ENCODE measurements around the gene RPLP1.
A peak's percentile ranks its signal among the peaks of the same experiment; 100 is the strongest.

Gene RPLP1

DNA sequence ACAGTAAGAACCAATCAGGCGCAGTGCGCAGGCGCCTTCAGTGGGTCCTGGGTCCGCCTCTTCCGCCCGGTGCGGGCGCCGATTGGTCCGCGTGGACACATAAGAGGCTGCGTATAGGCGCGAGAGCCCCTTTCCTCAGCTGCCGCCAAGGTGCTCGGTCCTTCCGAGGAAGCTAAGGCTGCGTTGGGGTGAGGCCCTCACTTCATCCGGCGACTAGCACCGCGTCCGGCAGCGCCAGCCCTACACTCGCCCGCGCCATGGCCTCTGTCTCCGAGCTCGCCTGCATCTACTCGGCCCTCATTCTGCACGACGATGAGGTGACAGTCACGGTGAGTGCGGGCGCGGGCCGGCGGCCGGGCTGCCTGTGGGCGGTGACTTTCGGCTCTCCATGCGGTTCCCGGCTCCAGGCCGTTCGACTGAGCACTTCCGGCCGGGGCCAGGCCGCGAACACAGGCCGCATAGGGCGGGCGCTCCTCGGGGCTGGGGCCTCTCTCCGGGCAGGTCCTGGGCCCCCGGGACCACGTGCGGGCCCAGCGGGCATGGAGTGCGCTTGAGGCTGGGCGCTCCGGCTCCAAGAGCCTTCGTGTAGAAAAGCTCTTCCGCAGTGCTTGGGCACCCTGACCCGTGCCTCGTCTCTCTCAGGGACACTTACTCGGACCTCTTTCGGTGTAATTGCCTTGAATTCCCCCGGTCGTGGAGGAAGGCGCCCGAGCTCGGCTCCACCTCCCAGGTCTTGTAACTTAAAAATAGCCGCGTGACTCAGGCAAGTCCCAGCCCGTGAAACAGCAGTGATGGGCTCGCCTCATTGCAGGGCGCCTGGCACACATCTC is at the start of gene RPLP1:
RPLP1 (plus strand) TSS at position 127 of the 830 bp plus-strand sequence; CDS start at position 258, 131 bp downstream.
- peak; percentile 66 for FAIRE-seq

- FAIRE-seq, result no peak
These were observed 49.0 kb upstream of the RPLP1 start for GRCh38 chr15:69403594-69403993.

- FAIRE-seq, result no peak
These were observed 47.5 kb upstream of the RPLP1 start for GRCh38 chr15:69405110-69405509.

- no peak for FAIRE-seq
These were observed 44.8 kb upstream of the RPLP1 start for GRCh38 chr15:69407719-69408400.

DNA sequence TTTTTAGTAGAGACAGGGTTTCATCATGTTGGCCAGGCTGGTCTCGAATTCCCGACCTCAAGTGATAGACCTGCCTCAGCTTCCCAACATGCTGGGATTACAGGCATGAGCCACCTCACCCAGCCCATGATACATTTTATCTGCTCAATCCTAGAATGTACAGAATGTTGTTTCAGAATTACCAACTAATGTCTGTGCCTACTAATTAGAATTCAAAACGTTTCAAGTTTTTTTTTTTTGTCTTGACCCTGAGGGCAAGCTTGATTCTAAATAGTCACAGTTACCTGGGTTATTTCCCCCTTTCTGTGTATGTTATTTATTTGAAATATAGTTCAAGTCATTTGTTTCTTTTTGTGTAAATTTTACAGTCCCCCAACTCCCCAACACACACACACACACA is 43.8 kb upstream of the RPLP1 start:
- no peak for FAIRE-seq

DNA sequence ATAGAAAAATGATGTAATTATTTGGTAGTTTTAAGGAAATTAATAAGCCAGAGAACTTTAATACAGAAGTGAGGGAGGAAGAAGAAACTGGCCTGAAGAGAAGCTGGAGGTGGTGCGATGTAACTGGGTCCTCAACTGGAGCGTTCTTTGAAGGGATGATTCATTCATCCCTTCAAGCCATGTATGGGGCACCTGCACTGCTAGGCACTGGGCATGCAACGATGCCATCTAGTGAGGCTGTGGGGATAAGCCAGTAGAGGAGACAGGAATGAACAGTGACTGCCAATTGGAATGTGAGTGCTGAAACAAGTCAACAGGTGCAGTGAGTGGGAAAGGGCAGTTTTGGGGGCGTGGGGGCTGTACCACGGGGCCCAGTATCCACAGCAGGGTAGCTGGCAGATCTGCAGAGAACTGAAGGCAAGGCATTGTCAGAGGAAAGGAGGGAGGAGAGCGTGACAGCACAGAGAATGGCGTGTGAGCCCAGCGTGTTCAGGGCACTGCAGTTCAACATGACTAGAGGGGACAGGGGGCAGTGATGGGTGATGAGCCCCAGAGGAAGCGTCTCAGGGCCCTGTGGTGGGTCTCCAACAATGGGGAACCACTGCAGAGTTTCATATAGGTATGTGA is 42.3 kb upstream of the RPLP1 start:
- FAIRE-seq, result no peak

DNA sequence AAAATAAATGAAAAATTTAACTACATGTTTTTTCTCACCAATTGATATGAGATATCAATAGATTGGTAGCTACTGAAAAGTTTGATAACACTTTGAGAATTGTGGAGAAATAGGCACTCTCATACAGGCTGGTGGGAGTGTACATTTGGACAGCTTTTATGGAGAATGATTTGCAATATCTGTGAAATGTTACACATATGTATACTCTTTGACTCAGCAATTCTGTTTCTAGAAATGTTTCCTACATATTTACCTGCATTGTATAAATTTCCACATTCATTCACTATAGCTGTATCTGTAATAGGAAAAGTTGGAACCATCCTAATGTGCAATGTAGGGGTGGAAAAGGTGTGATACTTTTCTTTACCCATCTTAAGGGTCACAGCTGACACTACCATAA is 40.3 kb upstream of the RPLP1 start:
- FAIRE-seq, result no peak

DNA sequence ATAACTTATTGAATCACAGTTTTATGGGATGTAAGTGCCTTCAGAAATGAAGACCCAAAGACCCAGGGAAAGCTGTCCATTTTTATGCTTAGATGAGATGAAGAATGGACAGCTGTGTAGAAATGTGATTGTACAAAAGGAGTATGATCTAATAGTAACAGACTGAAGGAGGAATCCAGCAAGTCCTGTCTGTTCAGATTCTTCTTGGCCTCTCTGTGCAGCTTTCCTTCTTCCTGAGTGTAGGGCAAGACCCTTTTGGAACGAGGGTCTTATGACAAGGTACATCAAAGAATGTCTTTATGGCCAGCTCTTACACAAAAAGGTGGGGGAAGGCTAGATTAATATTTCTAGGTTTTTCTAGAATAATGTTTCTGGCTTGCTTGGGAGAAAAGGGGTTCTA is 39.9 kb upstream of the RPLP1 start:
- no peak for FAIRE-seq

DNA sequence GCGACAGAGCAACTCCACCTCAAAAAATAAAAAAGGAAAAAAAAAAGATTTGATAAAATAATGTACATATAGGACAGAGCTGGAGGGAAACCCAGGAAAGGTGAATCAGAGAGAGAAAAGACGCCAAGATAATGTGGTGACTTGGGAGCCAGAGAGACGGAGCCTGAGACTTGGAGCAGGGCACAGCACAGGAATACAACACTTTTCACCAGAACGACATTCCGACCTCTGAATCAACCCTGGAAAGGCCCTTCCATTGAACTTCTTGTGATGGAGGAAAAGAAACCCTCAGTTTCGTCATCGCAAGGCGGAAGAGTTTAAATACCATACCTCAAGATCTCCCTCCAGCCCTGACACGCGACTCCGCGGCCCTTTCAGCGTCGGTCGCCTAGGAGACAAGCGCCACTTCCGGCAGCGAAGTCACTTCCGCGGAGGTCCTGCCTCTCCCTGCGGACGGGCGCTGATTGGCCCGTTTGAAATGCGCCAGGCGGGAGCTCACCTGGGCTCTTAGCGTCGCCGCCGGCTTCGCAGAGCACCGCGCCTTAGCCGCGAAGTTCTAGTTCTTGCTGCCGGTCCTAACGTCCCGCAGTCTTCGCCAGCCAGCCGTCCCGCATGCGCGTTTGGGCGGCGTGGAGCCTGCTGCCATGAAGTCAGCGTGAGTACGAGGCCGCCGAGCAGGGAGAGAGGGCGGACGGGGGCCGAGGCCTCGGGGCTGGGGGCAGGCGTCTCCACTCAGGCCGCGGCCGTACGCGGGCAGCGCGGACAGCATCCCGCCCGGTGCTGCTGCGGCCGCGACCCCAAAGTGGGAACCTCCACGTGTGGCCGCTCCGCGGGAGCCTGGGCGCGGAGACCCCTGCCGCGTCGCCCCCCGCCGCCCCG is 38.6 kb upstream of the RPLP1 start, which contains the start of gene KIF23:
KIF23 (plus strand) TSS at position 528 of the 879 bp plus-strand sequence; CDS start at position 645, 117 bp downstream.
- FAIRE-seq, result peak; percentile 41

- FAIRE-seq, result no peak
These were observed 37.9 kb upstream of the RPLP1 start for GRCh38 chr15:69414701-69415167.

GRCh38 chr15:69415381-69415780 is 37.2 kb upstream of the RPLP1 start:
- FAIRE-seq, result no peak

DNA sequence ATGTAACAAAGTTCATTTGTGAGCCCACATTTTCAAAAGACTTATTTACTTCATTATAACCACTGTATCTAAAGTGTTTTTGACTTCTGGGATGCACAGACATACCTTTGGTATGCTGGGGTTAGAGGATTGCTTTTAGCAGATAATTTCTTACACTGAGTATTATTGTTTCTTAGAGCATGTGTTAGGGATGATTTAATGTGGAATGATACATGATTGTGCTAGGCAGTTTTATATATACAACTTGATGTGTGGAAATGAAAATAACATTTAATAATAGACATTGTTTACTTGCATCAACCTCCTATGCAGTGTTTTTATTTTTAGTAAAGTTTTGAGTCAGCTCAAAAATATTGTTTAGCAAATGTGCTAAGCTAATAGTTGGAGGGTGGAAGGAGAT is 35.0 kb upstream of the RPLP1 start:
- FAIRE-seq, result no peak

GRCh38 chr15:69421498-69421897 is 31.1 kb upstream of the RPLP1 start:
- no peak for FAIRE-seq

- no peak for FAIRE-seq
These were observed 30.2 kb upstream of the RPLP1 start for GRCh38 chr15:69422336-69422895.

- FAIRE-seq, result no peak
These were observed 28.6 kb upstream of the RPLP1 start for GRCh38 chr15:69424001-69424400.

GRCh38 chr15:69424748-69425413 is 27.7 kb upstream of the RPLP1 start:
- no peak for FAIRE-seq

DNA sequence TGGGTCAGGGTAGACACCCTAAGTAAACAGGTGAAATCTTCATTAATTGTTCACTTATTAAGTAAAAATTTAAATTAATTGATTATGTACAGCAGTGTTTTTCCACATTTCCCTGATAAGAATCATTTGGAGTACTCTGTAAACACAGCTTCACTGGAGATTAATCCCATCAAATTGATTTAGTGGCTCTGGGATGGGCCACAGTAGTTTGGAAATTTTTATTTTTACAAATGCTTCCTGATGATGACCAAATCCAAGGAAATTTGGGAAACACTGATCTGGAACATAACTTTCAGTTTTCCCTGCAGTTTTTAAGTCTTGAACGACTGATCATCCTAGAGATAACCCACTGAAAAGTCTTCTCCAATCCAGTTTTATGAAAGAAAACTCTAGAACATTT is 18.8 kb upstream of the RPLP1 start:
- no peak for FAIRE-seq

DNA sequence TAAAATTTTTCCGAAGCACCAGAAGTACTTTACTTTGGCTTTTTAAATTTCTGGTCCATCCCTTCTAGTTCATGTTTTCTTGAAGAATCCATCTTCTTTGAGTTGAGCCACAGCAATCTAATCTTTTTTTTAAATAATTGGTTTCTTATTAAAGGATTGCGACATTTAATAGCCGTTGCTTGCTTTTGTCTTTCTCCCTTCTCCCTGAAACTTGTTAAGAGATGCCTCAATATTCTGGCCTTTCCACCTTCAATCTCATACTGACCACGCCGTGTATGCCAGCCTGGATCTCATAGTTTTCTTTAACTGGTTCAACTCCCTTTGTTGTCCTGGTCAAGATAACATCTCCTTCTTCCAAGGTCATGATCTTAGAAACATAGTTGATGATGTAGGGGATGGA is 18.4 kb upstream of the RPLP1 start:
- no peak for FAIRE-seq

DNA sequence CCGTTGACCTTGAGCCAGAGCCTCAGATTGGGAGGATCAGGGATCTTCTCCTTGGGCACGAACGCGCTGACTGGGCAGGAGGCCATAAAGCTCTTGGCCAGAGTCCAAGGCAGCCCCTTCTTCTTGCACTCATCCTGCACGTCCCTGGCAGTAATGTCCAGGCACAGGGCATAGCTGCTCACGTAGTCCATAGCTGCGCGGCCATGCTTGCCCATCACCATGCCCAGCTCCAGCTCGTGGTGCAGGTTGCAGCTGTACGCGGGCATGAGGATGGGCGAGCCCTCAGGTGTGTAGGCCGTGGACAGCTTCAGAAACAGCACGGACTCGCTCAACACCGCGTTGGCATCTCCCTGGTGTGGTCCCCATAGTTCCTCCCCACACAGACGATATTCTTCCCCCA is 17.9 kb upstream of the RPLP1 start:
- no peak for FAIRE-seq

DNA sequence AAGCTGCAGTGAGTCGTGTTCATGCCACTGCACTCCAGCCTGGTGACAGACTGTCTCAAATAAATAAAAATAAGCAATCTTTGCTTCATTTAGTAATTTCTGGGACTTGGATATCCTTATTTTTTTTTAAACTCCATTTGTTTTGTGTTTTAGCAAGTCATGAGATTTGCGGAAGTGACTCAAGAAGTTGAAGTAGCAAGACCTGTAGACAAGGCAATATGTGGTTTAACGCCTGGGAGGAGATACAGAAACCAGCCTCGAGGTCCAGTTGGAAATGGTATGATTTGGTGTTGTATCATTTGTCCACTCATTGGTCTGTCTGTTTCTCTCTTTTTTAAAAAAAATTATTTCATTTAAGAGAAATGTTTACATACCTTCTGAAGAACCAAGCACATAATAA is 16.6 kb upstream of the RPLP1 start:
- no peak for FAIRE-seq

GRCh38 chr15:69436951-69437350 is 15.7 kb upstream of the RPLP1 start:
- FAIRE-seq, result no peak

- FAIRE-seq, result no peak
These were observed 13.0 kb upstream of the RPLP1 start for GRCh38 chr15:69439623-69440022.

Measured in TTC549 (cell line).